Astrocyte (in vitro differentiated cells and primary cell): ENCODE measurements around the gene RALGPS1.

Experiments used
- EZH2 ChIP-seq: IDR thresholded peaks from 2 replicates; pipeline ENCODE4 v1.6.1; 2012; ENCODE audit warnings: mild to moderate bottlenecking, low read length, inconsistent platforms; ENCODE audit not compliant: insufficient read depth
- TF ChIP-seq, protein P1 (sequence below): IDR thresholded peaks from 2 replicates; pipeline ENCODE4 v1.5.1; 2011; ENCODE audit warnings: low read depth, mild to moderate bottlenecking, inconsistent platforms, low read length, moderate library complexity; ENCODE audit not compliant: insufficient read depth

- TF ChIP-seq, protein P1, sequence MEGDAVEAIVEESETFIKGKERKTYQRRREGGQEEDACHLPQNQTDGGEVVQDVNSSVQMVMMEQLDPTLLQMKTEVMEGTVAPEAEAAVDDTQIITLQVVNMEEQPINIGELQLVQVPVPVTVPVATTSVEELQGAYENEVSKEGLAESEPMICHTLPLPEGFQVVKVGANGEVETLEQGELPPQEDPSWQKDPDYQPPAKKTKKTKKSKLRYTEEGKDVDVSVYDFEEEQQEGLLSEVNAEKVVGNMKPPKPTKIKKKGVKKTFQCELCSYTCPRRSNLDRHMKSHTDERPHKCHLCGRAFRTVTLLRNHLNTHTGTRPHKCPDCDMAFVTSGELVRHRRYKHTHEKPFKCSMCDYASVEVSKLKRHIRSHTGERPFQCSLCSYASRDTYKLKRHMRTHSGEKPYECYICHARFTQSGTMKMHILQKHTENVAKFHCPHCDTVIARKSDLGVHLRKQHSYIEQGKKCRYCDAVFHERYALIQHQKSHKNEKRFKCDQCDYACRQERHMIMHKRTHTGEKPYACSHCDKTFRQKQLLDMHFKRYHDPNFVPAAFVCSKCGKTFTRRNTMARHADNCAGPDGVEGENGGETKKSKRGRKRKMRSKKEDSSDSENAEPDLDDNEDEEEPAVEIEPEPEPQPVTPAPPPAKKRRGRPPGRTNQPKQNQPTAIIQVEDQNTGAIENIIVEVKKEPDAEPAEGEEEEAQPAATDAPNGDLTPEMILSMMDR, result no peak
- TF ChIP-seq EZH2, result no peak
These were observed 331.1 kb downstream of the RALGPS1 start for GRCh38 chr9:127245637-127246164.
